HuH-7.5 (cell line): ENCODE results near the gene FSD2.
"Not testable (repeated sequence)": the region's sequence is repeated elsewhere in the genome, so short reads cannot be mapped to it uniquely, and the experiment has no call there.

Experiments used
- DNase-seq: peaks from one replicate; pipeline ENCODE4 v3.0.0; 2011; ENCODE audit warnings: low spot score

FSD2 gene

DNA sequence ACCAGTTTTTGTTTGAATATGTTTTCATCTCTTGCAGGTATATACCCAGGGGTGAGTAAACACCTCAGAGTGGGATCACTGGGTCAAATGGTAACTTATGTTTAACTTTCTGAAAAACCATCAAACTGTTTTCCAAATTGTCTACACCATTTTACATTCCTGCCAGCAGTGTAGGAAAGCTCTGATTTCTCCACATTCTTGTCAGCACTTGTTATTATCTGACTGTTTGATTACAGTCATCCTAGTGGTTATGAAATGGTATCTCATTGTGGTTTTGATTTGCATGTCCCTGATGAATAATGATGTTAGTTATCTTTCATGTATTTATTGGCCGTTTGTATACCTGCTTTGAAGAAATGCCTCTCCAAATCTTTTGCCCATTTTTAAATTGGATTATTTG is 13.8 kb downstream of the FSD2 start:
- DNase-seq: no peak

DNA sequence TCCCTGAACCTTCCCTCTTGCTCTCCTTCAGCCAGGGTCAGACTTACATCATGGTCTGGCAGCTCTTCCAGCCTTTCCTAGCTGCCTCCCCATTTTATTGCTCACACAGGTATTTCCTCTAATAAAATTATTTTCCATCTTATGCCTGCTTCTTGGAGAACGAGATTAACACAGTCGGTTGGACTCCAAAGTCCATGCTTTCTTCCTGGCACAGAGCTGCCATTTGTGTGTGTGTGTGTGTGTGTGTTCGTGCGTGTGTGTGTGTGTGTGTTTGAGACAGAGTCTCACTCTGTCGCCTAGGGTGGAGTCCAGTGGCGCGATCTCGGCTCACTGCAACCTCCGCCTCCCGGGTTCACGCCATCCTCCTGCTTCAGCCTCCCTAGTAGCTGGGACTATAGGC is 15.5 kb downstream of the FSD2 start:
- no peak for DNase-seq

DNA sequence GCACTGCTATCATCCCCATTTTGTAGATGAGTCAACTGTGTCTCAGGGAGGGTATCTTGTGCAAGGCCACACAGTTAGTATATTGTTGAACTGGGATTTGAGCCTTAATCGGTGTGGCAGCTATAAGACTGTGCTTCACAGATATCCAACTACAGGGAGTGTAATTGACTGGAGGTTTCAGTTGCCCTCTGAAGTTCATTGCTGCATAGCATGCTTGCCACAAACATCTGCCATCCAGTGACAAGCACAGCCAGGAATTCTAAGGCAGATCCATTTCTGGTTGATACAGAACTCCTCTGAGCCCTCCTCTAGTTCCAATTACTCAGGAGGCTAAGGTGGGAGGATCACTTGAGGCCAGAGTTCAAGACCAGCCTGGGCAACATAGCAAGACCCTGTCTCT is 16.4 kb downstream of the FSD2 start:
- DNase-seq: no peak

DNA sequence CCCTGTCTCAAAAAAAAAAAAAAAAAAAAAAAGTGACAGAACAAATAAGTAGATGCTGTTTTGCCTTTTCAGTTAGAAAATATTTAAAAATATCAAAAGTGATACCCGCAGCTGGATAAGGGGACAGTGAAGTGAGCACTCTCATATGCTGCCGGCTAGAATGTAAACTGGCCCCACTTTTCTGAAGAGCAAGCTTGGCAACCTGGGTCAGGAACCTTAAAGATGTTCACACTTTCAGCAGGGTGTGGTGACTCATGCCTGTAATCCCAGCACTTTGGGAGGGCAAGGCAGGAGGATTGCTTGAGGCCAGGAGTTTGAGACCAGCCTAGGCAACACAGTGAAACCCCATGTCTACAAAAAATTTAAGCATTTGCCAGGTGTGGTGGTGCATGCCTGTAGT is 17.4 kb downstream of the FSD2 start:
- DNase-seq: no peak

DNA sequence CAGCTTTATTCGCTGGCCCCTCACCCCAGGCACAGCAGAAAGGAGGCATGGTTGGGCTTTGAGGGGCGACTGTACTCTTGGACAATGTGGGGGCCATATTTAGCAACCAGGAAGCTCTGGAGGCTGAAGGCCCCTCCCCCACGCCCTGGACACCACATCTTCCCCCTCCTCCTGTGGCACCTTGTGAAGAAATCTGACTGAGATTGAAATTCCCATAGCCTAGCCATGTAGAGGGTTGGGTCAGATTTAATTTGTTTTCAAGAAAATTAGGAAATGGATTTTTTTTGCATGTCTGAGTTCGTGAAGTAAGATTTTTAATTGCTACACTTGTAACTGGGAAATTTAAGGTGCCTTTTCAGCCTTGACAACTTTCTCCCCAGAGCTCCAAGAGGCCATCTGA is 24.5 kb downstream of the FSD2 start:
- no peak for DNase-seq

DNA sequence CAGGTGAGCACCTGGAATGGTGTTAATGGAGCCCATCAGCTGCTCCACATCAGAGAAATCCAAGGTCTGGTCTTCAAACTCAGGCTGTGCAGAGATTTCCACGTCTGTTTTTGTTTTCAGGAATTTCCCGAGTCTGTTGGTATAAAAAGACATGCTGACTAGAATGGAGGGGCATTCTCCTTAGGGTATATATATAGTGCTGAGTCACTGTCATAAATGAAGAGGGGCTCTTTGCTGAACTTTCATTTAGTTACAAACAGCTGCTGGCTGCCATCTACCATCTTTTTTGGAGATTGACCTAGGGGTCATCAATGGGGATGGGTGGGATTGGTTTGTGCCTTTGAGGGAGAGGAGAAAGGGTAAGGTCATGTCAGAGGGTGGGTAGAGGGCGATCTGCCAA is 27.1 kb downstream of the FSD2 start:
- DNase-seq: no peak

DNA sequence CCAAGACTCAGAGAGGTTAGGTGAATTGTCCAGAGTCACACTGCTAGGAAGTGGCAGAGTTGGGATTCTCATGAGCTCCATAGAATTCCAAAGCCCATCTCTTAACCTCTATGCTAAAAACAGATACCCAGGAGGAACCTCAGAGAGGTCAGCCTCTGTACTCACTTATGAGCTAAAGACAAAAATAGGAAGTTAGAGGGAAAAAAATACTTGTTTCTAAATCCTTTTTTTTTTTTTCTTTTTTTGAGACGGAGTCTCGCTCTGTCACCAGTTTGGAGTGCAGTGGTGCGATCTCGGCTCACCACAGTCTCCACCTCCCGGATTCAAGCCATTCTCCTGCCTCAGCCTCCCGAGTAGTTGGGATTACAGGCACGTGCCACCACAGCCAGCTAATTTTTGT is 31.4 kb downstream of the FSD2 start:
- DNase-seq: no peak

DNA sequence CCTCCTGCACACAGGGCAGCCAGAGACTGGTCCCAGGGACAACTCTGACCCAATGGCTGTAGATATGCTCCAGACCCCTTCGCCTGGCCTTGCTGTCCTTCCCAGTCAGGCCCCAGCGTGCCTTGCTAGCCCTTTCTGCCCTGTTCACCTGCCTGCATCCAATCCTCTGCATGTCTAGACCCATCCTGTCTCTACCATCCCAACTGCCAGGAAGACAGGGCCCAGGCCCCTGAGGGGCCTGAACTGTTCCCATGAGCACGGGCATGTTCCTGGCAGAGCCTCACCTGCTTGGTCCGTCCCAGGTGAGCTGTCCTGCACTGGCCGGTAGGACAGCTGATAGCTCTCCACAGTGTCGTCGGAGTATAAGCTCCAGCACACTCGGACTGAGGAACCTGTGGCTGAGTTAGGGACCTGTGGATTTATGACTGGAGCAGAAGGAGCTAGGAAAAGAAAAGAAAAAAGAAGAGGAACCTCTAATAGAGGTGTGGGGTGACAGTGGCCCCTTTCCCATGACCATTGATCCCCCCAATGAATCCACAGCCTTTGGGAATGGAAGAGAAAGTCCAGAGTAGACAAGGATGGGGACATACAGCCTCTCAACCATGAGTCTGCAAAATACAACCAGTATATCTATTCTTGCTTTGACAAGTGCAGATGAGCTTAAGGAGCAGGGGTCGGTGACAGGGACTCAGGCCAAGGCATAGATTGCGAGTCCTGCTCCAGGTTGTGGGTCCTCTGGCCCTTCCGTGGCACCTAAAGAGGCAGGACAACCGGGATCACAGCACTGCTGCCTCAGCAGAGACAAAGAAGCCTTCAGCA is 33.9 kb downstream of the FSD2 start:
- DNase-seq: no peak

DNA sequence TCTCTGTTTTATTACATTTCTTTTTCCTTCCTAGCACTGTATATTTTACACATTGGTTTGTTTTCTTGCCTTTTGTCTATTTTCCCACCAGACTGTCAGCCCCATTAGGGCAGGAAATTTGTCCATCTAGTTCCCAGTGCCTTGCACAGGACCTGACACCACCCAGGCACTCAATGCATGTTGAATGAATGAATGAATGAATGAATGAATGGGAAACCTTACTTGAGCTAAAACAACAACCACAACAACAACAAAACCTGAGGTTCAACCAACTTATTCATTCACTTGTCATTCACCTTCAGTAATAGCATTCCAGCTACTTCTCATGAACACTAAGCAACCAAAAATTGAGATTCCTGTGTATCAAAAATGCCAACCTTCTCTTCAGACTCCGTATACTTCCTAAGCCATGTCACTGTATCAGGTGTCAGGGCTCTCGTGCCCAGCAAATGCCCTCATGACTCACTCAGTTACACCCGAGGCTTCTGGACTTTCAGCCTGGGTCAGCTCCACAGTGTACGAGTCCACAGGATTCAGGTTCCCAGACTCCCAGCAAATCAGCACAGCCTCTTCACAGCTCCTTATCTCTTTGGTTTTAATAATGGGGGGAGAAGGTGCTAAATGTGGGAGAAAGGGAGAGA is 37.3 kb downstream of the FSD2 start:
- DNase-seq: no peak

DNA sequence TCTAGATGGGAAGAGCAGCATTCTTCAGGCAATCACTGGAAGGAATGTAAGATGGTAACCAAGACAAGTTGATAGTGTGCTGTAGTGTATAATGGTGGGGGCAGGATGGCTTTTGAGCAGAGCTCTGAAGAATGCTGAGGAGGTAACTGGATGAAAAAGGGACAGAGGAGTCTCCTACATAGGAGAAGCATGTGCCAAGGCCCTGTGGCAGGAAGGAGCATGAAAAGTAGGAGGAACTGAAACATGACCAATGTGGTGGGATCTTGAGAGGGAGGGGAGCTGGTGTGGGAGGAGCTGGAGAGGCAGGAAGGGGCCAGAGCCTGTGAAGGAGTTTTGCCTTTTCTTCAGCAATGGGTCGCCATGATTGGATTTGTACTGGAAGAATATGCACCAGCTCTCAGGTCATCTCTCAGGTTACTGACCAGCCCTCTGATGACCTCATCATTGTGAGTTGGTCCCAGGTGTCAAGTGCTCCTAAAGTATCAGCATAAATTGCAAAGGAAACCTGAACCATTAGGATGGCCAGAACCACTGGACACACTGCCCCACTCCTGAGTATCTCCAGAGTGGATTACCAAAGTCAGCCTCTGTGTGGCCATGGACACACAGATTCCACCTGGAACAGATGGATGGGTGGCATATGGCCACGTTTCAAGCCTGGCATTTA is 38.6 kb downstream of the FSD2 start:
- no peak for DNase-seq

DNA sequence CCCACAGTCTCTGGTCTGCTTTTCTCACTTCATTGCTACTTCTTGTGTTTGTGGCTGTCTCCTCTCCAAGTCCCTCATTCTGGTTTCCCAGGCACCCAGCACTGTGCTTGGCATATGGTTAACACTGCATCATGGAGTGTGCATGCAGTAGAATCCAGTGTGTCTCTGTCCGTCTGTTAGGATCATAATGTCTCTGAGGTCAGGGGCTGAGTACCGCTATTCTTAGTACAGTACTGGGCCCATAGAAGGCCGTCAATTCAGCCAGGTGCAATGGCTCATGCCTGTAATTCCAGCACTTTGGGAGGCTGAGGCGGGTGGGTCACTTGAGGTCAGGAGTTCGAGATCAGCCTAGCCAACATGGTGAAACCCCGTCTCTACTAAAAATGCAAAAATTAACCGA is 39.7 kb downstream of the FSD2 start:
- not testable (repeated sequence) for DNase-seq

DNA sequence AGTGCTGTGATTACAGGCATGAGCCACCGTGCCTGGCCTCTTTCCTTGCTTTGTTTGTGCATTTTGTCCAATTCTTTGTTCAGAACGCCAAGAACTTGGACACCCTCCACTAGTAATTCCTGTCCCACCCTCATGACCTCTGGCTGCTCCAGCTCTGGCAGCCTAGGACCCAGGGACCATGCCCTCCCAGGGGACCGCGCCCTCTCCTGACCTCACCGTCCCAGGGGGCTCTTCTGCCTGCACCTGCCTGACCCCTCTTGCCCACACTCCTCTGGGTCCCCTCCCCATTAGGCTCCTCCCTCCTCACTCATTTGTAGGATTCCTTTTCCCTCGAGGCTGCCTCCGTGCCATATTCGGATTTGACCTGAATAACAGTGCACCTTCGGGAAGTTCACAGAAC is 41.1 kb downstream of the FSD2 start:
- no peak for DNase-seq

DNA sequence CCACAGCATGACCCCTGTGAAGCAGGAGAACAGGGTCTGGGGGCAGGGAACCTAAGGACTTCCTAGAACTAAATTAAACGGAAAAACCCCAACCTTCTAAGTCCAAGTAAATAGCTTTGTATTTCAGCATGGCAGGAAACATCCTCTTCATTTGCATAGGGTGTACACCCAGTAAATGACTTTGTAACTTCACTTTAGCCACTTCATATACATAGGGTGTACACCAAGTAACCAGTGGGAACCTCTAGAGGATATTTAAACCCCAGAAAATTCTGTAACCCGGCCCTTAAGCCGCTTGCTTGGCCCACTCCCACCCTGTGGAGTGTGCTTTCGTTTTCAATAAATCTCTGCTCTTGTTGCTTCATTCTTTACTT is 41.8 kb downstream of the FSD2 start:
- no peak for DNase-seq

DNA sequence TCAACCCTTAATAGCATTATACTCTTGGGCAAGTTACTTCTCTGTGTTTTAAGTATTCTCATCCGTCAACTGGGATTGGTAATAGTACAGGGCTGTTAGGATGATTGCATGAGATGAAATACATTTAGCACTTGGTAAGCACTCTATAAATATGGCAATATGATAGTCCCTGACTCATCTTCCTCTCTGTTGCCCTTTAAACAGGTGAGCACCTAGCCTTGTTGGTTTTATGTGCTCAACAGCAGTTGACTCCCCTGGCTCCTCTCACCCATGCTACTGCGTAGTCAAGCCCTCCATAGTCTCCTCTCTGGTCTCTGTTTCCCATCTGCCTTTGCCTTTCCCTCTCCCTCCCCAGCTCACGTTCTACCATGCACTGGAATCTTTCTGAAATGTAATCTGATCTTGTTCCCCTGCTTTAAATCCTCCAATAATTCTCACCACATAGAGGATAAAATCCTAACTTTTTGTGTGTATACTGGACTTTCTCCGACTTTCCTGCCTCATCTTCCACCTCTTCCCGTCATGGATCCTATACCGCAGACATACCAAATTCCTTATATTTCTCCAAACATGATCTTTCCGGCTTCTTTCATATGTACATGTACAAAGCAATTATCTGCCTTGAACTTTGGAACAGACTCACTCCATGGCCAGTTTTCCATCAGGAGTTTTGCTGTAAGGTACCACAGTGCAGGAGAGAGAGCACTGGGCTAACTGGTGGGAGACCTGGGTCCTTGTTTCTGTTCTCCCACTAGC is 42.3 kb downstream of the FSD2 start:
- no peak for DNase-seq

DNA sequence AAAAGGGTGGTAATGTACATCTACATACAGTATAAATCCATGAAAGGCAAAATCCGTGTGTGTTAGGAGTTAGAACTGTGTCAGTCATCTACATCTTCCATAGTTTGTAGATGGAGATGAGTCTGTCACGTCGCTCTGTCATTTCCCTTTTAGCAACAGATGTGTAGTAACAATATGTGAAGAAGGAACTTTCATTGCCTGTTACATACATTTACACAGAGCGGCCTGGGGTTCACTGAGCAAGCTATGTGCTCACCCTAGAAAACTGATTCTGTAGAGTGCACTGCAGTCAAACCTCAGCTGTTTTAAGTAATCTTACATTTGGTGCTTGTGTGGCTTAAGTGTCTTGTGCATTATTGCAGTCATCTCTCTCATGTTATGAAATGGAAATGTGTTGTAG is 54.6 kb downstream of the FSD2 start:
- no peak for DNase-seq

DNA sequence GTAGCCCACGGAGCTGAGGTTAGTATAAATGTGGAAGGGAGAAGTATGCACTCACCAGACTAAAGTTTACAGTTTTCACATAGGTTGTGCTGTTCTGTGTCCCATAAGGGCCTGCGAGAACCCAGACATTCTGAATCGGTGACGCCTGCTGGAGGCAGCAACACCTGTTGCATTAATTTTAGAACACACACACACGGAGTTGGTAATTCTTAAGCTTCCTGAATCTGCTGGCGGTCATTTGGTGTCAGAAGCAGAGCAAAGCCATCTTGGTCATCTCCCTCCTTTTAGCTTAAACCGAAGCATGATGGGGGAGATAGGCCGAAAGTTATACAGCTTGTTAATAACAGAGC is 55.1 kb downstream of the FSD2 start:
- DNase-seq: peak; percentile 26

DNA sequence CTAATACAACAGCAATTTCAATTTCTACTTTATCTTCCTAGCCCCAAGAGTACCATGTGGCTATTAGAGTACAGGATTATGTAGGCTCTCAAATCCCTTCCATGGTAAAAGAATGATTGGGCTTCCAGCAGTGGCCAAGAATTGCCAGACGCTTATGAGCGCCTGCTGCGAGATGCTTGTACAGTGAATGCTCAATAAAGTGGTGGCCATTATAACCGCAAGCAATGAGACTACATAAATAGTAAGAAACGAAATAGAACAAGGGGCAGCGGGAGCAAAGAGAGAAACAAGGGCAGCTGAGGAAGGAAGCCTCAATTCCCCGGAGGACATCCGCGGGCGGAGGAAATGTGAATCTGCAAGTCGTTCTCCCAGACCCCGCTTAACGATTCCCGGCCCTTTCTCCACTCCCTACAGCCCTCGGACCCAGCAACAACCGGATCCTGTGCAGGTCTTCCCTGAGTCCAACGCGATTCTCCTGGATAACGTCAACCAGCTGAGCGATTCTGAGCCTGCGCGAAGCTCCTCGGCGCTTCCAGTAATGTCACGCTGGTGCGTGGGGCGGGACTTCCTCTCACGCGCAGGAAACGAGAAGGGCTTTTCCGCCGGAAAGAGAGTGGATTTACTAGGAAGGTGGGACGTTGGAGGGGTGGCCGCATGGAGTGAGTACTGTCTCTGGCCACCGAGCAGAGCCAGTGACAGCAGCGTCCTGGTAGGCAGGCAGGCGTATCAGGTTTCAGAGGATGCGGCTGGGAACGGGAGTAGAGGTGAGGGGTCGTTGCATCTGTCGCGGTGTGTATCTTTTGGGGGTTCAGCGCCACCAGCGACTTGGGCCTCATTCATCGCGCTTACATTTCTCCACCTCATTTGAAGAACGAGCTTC is 55.7 kb downstream of the FSD2 start:
- DNase-seq: peak; percentile 90

DNA sequence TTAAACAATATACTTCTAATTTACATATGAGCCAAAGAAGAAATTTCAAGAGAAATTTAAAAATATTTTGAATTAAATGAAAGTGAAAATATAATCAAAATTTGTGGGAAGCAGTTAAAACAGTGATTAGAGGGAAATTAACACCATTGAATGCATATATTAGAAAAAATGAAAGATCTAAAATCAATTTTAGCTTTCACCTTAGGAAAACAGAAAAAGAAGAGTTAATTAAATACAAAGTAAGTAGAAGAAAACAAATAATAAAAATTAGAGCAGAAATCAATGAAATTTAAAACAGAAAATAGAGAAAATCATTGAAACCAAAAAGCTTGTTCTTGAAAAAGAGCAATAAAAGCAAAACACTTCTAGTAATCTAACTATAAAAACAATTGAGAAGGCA is 57.6 kb downstream of the FSD2 start:
- DNase-seq: no peak

DNA sequence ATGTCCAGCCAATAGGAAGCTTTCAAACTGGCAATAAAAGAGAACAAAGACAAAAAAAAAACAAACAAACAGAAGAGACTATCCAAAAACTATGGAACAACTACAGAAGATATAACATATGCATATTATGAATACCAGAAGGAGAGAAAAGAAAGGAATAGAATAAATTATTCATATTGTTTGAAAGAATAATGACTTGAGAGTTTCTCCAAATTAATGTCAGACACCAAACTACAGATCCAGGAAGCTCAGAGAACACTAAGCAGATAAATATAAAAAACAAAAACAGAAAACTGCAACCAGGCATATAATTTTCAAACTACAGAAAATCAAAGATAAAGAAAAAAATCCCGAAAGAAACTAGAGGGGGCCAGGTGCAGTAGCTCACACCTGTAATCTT is 62.1 kb downstream of the FSD2 start:
- DNase-seq: no peak

DNA sequence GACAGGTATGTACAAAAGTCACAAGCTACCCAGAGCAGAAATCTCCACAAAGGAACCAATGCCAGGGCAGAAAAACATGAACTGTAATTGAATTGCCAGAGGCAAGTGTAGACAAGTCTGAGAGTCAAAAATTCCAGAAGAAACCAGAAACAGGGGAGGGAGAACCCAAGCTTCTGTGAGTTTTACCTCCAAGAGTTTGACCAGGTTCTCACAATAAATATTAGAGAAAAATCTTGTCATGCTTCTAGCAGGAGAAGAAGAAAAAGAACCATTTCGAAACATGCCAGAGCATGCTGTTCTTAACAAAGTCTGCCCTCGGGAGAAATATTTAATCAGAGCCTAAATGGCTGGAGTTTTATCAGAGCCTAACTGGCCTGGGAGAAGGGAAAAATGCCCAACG is 63.7 kb downstream of the FSD2 start:
- DNase-seq: no peak

DNA sequence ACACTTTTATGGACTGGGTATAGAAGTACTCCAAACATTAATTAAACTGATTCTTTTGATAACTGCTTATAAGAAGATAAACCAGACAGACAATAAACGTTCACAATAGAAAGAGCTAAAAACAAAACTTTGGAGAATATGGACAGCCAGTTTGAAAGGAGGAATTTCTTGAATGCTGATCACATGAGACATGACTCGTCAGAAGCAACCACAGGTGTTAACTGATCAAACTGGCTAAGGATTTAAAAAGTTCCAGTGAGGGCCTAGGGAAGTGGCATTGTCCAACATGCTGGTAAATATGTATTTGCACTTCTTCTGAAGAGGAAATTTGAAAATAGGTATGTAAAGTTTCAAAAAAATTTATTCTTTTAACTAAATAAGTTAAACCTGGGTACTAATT is 66.8 kb downstream of the FSD2 start:
- DNase-seq: no peak

DNA sequence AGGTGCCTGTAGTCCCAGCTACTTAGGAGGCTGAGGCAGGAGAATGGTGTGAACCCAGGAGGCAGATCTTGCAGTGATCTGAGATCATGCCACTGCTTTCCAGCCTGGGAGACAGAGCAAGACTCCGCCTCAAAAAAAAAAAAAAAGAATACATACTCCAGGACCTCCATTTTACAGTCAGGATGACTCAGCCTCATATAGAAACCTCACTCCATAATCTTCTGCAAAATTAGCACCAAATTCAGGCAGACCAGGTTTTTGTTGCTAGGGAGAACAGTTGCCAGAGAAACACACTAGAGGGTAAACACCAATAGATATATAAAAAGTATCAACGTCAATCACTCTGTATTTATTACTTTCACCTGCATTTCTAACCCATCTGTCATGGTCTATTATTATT is 67.9 kb downstream of the FSD2 start:
- no peak for DNase-seq
